GM19035 (cell line): ENCODE results near the gene NFRKB.

Source experiments
- ATAC-seq: cut with Tn5 transposase; IDR thresholded peaks from one replicate; pipeline ENCODE4 v1.9.1; 2021; ENCODE audit not compliant: unreplicated experiment

NFRKB gene

GRCh38 chr11:129846508-129847335, 48.7 kb downstream of the NFRKB start:
- no peak for ATAC-seq
